HG02678 (cell line): Measurements from ENCODE around the gene ABLIM1.
"Not testable (repeated sequence)": the region's sequence is repeated elsewhere in the genome, so short reads cannot be mapped to it uniquely, and the experiment has no call there.

ENCODE experiments used
- ATAC-seq: cut with Tn5 transposase; IDR thresholded peaks from one replicate; pipeline ENCODE4 v1.9.1; 2021; ENCODE audit warnings: mild to moderate bottlenecking, moderate library complexity; ENCODE audit not compliant: unreplicated experiment

The ABLIM1 gene

DNA sequence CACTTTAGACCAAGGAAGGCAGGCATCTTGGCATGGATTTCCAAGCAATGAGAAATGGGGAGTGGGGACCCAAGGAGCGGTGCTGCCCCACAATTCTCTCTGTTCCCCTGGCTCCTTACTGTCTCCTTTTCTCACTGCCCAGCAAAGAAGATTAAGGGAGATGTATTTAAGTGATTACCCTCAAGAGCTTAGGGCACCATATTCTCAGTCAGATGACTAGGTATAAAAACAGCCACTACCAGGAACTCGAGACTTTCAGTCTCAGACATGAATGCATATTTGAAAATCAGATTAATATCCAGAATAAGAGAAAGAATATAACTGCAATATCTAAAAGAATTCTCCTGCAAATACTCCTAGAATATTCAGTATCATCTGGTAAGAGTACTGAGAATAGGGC lies at the start of gene ABLIM1:
TSS of gene ABLIM1 (minus strand) at position 101 of the 400 bp plus-strand sequence. CDS start at position 26, 75 bp downstream.
- ATAC-seq: no peak

DNA sequence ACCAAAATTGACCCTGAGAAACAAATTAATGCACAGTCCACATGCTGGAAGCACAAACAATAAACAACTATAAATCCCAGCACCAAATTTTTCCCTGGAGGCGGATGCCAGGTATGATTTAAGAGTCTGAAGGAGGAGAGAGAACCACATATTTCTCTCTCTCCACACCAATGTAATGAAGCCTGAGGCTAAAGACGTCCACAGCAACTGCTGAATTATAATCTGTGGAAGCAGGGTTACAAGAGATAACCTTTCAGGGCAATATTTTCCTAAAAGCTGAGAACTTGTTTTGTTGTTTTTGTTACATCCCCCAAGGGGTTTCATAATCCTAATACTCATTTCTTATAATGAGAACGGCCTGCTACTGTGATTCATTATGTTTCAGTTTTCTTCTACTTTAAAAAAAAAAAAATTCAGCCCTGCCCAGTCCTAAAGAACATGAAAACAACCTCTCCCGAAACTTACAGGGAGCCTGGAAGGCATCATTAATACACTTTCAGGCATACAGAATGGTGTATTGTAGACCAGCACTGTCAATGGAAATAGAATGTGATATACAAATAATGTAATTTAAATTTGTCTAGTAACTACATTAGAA lies 48.5 kb upstream of the ABLIM1 start:
- ATAC-seq: no peak

DNA sequence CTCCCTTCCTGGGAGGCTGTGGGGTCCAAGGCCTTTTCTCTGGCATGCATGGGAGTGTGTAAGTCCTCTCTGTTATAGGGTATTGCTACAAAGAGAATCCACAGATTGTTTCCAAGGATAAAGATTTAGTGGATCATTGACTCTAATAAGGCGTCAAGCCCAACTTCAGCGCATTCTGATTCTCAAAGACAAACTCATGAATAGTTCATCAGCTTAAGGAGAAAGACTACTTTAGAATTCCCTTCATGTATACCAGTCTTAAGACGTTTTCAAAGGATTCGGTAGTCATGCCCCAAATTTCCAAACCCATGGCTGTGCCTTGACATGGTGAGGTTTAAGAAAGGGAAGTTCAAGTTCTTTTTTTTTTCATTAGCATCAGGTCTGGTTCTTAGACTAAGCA lies 46.6 kb upstream of the ABLIM1 start:
- no peak for ATAC-seq

DNA sequence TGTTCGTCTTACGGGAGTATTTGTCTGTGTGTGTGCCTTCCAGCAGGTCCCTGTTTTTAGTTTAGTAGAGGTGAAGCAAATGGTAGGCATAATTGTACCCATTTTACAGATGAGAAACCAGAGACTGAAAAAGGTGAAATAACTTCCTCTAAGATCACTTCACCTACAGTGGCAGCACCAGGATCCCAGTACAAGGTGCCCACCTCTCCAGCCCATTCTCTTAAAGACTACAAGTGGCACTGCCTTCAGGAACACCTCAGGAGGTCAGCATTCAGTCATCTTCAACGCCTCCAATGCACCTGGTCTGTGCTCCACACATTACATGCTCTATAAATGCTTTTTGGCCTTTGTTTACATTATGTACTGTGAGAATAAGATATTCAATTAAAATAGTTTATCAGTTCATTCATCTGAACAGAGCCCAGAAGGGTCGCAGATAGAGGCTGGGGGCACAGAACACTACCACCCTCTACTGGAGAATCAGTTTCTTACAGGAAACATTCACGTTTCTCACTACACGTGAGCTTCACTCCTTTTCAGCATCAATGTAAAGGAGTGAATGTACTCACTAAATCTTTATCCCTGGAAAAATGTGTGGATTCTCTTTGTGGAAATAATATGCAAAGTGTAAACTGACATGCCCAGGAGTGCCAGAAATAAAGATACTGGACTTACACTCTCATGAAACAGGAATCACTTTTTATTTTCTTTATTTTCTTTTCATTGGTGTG lies 45.5 kb upstream of the ABLIM1 start:
- ATAC-seq: no peak

DNA sequence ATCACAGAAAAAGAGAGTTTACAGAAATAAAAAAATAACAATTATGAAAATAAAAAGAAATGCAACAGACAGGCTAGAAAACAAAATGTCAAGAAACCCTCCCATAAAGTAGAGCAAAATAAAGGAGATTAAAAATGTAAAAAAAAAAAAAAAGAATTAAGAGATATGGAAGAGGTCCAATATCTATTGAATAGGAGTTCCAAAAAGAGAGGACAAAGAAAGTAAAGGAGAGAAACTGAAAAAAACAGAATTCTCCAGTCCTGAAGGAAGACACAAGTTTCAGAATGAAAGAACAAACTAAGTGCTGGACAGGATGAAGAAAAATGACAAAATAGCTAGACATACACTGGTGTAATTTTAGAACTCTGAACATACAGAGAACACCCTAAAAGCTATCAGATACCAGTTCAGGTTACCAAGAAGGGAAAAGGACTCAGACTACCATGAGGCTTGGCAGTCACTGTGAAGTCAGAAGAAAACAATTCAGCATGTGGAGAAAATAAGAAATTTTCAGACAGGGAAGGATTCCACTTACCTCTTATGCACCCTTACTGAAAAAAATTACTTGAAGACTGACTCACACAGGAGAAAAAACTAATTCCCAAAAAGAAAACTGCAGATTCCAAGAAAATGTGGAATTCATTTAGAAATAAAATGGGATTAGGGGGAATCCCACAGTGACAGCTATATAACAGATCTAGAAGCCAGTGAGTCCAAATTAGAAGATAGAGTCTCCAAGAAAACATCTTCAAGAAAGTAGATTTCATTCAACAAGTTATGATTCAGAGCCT lies 40.4 kb upstream of the ABLIM1 start:
- ATAC-seq: no peak

DNA sequence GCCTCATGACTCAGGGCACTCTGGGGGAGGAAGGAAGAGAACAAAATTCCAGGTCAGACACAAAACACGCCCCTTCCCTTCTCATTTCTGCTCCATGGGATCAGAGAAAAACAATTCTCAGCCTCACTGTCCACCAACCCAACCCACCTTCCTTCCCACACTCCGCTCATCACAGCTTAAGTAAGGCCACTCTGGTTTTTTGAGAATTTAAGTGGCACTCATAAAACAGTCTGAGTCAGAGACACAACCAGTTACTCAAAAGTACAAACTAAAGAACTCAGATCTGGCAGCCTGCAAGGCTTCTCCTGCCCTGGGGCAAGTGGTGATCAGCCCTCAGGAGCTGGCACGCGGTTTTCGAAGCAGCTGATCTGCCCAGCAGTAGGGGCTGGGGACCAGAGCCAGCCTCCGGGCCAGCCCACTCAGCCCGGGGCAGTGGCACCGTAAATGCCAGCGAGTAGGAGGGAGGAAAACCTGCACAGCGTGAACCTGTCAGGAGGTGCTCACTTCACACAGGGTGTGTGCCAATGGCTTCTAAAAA lies 39.1 kb upstream of the ABLIM1 start:
- ATAC-seq: no peak

DNA sequence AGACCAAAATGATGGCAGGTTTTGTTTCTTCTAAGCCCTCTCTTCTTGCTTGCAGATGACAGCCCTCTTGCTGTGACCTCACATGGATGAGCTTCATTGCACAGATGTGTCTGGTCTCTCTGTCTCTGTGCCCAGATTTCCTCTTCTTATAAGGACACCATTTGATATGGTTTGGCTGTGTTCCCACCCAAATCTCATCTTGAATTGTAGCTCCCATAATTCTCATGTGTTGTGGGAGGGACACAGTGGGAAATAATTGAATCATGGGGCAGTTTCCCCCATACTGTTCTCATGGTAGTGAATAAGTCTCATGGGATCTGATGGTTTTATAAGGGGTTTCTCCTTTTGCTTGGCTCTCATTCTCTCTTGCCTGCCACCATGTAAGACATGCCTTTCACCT lies 38.2 kb upstream of the ABLIM1 start:
- ATAC-seq: not testable (repeated sequence)

DNA sequence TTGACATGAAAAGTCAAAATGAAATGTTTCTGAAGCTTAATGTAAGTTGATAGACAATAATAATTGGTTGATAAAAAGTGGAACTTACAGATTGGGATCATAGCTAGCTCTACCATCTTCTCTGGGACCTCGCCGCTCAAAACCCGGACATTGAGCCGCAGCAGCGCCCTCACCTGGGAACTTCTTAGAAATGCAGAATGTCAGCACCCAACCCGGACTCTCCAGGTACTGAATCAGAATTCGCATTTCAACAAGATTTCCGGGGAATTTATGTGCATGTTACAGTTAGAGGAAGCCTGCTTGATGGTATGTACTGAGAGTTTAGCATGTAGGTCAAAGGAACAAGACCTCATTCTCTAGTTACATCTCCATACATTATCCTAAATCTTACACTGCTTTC lies 36.7 kb upstream of the ABLIM1 start:
- no peak for ATAC-seq

DNA sequence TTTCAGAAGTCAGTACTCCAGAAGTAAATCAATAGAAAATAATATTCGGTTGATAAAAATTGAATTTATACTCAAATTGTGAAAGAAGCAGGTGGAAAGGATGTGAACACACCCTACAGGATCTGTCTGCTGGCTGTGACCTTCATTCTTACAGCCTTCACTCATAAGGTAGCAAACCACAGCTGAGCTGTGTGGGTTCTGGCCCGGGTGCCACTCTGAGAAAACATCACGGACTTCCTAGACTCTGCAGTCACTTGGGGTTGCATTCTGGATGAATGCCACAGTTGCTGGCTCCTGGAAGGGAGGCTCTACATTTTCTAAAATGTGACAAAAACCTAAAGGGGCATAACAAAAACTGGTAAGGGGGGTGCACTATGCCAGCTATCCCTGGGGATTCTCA lies 36.0 kb upstream of the ABLIM1 start:
- no peak for ATAC-seq

DNA sequence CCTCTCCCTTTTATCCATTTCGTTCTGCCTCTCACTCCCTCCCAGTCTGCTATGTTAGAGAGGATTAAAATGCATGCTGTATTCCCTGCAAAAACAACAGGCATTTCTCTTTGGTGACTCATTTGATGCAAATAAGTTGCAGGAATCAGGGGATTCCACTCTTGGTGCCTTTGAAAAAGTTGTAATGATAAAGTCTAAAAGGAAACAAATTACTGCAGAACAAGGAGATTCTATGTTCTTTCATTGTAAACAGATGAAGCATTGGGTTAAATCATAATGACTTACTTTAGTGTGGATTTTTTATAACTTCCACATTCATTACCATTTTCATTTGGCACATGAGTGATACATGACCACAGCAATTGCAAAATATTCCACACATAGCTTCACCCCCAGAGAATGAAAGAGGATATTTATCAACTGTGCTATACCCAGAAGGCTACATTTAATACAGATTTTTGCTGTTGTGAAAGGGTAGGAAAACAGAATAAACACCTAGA lies 33.4 kb upstream of the ABLIM1 start:
- no peak for ATAC-seq

DNA sequence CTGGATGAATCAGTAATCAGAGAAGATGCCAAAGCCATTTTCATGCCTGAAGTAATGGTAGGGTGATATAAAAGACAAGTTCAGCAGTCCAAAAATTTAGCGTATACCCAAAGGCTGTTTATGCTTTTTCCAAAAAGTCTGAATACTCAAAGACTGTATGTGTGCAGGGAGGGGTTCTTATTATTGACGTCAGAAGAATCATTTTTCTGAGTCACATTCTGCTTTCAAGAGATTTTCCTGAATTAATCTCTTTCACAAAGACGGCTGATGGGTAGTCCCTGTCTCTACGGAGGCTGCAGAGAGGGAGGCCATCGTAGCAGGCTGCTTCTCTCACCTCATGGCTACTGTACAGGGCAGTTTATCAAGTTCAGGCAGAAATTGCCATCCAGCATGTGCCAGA lies 30.7 kb upstream of the ABLIM1 start:
- ATAC-seq: no peak

DNA sequence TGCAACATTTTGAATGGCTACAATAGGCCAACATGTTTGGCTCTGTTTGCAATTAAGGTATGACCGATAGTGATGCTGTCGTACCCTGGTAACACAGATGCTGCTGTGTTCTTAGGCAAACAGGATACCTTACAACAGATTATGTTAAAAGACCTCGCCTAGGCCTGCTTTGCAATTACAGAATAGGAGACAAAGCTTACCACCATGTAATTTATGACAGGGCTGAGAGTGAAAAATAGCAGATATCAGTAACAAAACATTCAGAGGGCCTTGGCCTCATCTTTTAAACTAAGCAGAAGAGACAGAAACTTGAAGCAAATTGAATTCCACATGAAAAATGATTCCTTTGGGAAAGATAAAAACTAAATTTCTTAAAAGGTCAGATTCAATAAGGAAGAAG lies 29.4 kb upstream of the ABLIM1 start:
- ATAC-seq: no peak

DNA sequence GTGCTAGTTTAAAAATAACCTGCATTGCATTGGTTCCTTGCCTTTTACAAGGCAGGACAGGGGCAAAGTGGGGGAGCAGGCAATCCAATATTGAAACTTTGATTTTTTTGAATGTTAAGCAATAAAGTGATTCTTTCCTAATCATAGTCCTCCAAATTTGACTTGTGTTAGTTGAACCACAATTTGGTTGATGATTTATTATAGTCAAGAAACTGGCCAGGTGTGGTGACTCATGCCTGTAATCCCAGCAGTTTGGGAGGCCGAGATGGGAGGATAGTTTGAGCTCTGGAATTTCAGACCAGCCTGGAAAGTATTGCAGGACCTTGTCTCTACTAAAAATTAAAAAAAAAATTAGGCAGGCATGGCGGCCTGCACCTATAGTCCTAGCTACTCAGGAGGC lies 27.9 kb upstream of the ABLIM1 start:
- no peak for ATAC-seq

DNA sequence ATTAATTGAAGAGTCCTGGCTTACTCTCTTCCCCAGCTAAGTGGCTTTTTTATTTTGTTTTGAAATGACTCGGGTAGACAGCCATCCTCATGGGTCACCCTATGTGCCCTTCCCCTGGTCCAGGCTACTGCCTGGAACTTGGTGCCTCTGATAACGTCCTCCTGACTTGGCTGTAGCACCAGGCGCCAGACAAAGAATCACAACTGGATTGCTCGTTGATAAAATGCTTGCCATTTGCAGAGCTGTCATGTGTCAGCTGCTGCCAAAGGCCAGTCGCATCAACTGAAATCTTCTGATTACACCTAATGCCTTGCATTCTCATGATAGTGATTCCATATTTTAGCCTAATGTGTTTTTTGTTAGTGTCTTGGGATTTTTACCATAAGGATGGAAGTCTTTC lies 27.4 kb upstream of the ABLIM1 start:
- no peak for ATAC-seq

DNA sequence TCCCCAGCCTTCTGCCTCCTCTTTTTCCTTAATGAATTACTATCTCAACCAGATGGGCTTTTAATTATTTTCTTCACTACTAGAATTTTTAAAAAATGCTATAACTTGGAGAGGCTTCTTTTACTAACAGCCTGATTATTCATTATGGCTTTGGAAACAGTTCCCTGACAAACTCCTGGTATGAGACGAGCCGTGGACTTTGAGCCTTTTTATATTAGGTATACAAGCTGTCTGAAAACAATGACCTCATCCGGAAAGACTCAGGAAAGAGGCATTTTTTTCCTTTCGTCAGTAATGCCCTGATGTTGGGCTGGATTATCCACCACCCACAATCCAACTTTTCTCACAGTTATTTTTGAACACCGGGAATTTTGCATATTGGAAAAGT lies 26.7 kb upstream of the ABLIM1 start:
- no peak for ATAC-seq

DNA sequence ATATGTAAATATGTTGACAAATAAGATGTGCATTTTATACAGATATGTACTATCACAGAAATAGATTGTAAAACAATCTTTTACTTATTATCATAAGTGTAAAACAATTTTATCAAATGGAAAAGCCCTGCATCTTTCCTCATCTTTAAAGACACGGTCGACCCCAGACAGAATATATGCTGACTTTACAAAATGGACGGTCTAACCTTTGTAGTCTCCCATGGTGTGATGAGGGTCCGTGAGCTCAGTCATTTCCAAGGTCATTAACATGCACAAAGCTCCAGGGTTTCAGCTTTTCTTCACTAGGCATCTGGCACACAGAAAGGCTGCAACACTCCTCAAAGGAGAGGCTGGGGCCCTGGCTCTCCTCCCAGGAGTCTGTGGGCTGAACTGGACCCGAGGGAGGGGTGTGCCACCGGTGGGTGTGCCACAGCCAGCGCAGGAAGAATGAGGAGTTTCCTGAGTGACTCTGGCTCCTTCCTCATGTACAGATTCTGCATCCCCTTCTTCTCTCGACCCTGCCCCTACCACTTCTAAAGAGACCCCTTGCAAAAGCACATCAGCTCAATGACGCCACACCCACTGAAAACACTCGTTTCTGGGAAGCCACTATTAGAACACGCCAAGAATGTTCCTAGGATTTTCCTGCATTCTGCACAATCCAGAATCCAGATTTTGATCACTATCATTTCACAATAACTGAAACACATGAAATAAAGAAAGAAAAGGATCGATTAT lies 26.2 kb upstream of the ABLIM1 start:
- ATAC-seq: no peak

DNA sequence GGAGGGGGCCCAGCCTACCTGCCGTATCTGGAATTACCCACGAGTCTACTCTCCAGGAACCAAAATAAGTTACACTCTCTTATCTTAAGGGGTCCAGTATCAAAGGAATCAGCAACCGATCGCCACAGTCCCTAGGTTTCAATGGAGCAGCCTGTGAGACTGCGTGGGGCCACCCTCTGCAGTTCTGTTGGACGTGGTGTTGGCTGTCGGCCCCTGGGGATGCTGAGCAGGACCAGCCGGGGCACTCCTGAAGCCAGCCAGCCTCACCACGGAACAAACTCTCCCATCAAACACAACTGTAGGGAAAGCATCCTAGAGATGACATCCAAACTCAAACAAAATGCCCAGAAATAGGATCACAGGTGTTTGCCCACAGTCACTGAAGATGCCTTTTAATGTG lies 25.5 kb upstream of the ABLIM1 start:
- ATAC-seq: no peak

DNA sequence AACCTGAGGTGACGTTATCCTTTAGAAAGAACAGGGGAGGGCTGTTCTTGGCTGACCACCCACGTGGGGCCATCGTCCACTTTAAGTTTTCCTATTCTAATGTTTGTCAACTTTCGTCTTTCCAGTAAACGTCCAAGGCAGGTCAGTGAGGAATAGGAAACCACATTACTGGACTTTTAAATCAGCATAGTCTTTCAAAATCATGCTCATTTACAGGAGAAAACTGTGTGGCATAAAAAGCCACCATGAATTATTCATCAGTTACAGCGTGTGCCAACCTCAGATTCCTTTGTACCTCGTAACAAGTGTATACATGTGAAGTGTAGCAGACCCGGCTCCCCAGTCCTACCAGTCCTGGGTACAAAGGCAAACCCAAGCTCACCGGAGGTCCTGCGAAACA lies 25.1 kb upstream of the ABLIM1 start:
- no peak for ATAC-seq

DNA sequence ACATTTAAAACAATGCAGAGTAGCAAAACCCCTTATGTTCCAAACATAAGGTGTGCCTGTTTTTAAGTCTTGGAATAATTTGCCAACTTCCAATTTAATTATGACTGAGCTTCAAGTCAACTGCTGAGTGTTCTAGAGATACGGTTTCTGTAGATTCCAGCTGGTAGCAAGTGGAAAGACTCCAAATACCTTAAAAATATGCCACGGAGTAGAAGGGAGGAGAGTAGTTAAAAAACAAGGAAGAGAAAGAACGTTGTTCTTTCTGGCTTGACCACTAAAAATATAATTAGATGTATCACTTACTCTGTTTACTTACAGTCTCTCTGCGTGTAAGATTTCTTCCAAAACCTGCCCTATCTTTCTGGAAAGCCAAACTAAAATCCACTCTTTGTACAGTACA lies 24.5 kb upstream of the ABLIM1 start:
- no peak for ATAC-seq

DNA sequence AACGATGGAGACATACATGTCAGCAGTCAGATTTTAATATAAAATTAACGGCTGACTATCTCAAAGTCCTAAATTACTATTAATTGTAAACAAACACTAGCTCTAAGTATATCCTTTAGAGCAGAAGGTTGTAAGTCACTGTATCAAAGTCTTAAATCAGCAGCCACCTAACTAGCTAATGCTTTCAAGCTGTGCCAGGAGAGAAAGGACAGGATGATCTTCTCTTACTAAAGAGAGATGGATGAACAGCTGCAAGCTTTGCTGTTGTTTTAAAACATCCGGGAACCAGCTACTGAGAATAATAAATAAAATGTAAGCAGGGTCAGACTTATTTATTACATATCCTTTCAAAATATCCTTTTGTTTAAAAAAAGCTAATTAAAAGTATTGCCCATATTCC lies 24.0 kb upstream of the ABLIM1 start:
- no peak for ATAC-seq

DNA sequence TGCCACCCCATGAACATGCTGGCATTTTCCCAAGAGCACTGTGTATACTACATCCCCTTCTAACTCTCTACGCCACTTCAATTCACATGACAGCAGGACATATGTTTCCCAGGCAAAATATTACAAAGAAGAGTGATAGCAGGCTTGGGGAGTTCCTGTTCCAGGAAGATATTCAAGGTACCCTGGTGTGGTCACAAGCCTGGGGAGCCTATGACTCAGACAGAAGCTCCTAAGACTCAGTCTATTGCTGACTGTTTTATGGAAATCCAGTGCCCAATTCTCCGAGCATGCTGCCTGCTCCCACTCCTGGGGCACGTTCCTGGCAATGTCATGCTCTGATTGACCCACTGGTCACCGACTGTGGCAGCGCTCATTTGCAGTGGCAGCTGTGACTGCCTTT lies 23.5 kb upstream of the ABLIM1 start:
- ATAC-seq: no peak
